ENCODE measurements around the gene GGT7.
"Not testable (repeated sequence)": the region's sequence is repeated elsewhere in the genome, so short reads cannot be mapped to it uniquely, and the experiment has no call there.

Gene GGT7

DNA sequence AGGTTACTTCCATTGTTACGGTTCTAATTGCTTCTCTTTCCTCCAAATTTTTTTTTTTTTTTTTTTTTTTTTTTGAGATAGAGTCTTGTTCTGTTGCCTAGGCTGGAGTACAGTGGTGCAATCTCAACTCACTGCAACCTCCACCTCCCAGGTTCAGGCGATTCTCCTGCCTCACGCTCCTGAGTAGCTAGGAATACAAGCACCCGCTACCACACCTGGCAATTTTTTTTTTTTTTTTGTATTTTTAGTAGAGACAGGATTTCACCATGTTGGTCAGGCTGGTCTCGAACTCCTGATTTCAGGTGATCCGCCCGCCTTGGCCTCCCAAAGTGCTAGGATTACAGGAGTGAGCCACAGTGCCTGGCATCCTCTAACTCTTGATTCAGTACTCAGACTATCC lies 8.3 kb upstream of the GGT7 start:
- DNase-seq = not testable (repeated sequence)

DNA sequence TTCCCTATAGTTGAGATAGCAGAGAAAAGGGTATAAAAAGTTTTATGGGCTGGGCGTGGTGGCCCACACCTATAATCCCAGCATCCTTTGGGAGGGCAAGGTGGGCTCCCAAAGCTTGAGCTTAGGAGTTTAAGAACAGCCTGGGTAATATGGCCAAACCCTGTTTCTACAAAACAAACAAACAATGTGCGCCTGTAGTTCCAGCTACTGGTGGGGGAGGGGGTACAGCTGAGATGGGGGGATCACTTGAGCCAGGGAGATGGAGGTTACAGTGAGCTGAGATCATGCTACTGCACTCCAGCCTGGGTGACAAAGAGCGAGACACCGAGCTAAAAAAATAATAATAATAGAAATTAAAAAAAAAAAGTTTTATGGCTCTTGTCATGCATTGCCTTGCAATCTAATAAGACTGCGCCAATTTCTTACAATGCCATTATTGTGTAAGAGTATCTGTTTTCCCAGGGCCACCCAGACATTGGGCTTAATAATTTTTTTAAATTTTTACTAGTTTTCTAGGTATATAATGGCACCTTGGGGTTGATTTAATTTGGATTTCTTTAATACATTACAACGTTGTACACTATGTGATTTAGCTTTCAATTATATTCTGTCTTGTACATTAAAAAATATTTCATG lies 7.7 kb upstream of the GGT7 start:
- no peak for DNase-seq

DNA sequence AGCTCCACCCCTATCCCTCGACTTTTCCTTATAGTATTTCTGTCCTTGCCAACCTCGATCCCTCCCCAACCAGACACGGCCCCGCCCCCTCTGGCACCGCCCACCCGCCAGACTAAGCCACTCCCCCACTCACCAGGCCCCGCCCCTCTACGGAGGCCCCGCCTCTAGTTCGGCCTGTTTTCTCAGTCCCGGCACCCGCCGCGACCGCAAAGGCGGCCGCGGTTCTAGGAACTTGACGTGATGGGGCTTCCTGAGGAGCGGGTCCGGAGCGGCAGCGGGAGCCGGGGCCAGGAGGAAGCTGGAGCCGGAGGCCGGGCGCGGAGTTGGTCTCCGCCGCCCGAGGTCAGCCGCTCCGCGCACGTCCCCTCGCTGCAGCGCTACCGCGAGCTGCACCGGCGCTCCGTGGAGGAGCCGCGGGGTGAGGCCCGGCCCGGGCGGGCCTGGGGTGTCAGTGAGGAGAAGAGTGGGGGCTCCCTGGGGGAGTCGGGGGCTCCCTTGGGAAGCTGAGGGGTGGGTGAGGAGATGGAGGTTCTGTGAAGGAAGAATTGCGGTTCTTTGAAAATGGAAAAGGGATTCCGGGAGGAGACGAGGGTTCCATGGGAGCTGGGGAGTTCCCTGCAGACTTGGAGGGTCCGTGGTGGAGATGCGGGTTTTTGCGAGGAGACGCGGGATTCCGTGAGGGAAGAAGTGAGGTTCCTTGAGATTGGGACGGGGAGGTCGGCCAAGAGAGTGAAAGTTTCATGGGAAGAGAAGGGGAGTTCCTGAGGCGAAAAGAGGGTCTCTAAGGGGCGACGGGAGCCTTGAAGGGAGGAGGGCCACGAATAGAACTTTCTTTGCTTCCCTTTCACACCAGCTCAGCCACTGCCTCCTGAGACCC lies 4.0 kb upstream of the GGT7 start, which contains the start of gene ACSS2:
TSS of gene ACSS2 (plus strand) at position 207 of the 877 bp plus-strand sequence. CDS start at position 241, 34 bp downstream.
- peak; percentile 98 for DNase-seq

DNA sequence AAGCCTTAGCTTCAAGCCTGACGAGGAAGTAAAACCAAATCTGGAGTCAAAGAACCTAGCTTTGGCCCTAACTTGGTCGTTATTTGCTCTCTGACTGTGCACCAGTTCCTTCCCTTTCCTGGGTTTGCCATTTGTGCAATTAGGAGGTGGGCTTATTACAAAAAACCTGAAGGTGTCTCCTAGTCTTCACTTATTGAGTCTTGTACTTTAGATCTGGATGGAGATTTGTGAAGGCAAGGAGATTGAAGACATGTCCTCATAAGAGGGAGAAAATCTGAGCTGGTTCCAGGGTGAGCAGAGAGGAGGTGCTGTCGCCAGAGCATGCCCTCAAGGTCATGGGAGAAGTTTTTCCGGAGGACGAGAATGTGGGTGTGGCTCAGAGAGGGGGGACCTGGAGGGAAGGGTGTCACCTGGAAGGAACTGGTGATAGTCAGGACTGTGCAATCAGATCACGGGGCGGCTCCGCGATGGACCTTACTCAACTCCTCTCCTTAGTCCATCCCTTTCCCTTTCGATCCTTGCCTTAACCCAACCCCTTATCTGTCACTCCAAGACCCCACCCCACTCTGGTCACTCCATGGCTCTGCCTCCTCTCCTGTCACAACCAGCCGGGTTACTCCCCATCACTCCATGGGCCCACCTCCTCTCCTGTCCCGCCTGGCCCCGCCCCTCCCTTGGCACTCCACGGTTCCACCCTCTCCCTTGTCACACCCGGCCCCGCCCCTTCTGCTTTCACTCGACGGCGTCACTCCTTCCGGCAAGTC lies 3.2 kb upstream of the GGT7 start:
- no peak for DNase-seq

DNA sequence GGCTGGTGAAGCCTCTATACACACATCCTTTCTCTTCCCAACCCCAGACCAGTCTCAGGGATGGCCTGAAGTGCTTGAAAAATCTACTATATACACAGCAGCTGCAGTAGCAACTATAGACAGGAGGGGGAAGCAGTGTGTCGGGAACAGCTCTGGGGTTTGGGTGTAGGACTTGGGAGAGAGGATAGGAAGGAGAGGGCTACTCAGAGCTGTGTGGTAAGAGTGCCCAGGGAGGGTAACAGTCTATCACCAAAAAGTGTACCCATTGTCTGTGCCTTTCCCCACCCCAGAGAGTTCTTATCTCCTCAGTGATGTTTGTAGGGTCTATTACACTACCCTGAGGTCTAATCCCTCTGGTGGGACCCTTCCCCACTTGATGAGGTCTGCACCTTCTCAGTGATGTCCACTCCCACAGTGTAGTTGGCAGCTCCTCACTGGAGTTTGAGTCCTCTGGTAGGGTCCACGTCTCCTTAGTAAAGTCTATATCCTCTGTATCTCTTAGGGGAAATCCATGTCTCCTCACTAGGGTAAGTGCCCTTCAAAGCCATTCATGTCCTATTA lies 1.5 kb upstream of the GGT7 start:
- peak; percentile 76 for DNase-seq

DNA sequence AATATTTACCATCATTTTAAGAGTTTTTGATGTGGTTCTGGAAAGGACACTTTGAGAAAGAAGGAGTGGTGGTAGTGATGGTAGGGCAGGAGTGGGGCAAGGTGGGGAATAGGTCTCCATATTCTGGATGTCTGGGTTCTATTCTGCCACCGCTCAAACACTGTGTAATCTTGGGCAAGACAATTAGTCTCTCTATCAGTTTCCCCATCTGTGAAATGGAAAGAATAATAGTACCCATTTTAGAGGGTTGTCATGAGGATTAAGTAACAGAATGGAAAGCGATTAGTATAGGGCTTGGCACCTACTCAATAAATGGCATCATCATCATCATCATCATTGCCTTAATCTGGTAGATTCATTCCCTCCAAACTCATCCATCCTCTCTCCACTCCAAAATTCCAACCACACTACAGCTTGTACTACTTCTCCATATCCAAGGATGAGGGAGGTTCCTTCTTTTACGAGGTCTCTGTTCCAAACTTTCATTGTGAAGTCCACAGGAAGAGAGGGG lies 982 bp upstream of the GGT7 start:
- DNase-seq = no peak

DNA sequence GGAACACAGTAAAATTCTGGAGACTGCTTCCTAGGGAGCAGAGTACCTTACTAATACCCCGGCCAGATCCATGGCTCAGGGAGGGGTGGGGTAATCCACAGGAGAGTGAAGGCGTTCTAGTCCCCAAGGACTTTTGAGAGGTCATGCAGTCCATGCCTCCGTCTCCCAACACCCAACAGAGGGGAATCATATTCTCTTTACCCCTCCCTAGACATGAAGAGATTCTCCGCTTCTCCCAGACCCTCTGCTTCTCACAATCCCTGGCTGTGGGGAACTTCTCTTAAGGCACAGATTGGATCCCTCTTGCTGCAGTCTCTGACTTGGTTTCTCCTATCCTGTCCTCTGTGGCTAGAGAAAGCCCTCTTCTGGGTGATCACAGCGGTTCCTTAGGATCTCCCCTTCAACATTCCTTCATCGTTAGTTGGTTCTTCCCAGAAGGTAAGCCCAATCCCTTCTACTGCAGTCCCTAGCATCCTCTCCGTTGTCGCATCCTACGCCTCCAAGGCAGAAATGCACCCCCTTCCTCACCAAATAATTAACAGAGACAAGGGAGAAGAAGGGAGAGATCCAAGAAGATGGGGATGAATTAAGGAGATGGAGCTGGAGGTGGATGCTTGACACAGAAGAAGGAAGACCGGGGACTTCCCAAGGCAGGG lies 562 bp downstream of the GGT7 start:
- DNase-seq = no peak

DNA sequence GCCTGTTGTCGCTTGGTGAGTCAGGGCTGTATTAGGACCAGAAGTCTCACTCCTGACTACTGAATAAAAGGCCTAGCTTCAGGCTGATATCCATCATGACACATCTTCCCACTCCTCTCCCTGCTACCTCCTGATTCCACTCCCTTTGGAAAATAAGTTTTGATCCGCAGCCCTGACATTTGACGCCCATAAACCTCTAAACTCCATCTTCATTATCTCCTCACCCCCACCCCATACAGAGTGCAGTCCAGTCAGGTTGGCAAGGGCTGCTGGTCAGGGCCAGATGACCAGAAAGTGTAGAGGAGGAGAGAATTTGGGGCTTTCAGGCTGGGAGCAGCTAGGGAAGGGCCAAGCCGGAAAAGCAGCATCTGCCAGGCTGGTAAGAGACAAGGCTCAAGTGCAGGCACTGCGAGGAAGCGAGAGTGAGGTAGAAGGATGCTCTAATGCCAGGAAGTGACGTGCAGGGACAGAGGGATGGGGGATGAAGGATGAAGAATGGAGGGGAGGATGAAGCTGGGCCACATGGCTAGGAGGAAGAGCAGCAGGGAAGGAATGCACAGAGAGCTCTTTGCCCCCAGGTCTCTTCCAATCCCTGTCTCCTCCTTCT lies 1.2 kb downstream of the GGT7 start:
- DNase-seq = no peak

DNA sequence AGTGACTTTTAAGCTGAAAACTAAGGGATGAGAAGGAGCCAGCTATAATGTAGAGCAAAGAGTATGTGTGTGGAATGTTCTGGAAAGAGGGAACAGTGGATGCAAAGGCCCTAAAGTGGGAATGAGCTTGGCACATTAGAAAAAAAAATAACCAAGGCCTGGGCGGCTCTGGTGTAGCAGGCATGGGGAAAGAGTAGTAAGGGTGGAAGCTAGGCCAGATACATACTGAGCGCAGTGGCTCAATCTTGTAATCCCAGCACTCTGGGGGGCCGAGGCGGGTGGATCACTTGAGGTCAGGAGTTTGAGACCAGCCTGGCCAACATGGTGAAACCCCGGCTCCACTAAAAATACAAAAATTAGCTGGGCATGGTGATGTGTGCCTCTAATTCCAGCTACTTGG lies 8.4 kb downstream of the GGT7 start:
- no peak for DNase-seq

DNA sequence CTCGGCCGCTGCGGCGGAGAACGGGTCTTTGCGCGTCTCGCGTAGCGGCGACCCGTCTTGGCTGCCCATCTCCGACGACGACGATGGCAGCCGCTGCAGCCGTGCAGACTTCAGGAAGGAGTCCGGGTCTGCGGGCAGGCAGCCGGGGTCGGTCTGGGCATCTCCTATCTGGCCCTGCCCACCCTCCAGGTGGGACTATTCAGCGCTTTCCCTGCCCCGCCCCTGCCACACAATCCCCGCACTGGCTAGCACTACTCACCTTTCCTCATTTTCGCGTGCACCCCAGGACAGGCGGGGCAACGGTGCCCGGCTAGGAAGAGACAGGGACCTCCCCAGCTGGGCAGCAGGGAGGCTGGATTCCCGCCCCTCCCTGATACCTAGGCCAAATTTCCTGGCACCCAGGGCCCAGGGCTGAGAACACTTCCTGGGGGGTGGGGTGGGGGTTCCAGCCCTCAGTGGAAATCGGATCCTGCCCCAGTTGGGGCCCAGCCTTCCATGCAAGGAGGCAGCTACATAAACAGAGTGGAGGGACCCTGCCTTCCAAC lies 9.2 kb downstream of the GGT7 start:
- DNase-seq = no peak

DNA sequence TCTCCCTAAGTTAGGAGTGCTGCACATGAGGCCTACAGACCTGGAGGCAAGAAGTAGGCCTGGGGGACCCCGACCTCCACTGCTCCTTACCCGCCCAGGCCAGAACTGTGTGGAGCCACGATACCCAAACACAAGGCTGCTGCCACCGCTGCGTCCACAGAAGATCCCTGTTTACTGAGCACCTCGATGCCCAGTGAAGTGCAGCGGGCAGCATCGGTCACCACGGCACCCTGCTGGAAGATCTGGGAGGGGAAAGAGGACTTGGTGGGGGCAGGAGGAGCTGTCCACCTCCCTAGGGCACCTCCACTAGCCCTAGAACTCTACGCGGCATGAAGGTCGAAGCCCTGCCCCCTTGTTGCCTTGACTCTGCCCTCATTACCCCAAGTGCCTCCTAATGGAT lies 9.9 kb downstream of the GGT7 start:
- no peak for DNase-seq

DNA sequence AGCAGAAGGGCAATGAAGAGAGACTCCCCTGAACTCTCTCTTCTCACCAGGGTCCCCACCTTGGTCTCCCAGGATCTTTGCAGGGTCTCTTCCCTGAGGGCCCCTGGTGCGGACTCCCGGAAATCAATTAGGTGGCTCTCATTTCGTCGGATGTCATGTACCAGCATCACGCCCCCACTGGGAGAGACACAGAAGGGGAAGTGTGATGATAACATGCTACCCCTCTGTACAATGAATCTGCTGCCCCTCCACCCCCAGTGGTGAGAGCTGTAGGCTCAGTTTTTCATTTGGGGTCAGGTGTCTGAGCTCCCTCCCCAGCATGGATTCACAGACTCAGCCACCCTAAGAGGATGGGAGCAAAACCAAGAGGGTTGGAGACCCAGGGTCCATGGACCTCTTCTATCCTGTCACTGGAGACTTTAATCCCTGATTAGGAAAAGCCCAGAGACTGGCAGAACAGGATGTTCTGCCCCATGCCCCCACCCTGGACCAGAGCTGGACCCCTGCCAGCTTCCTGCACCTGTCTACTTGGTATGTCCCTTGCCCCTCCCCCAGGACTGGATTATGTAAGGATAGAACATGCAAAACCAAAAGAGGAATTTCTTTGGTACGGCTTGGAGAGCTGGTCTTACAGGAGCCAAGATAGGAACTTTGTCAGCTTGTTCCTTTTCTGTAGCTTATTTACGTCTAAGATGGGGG lies 11.1 kb downstream of the GGT7 start:
- no peak for DNase-seq

DNA sequence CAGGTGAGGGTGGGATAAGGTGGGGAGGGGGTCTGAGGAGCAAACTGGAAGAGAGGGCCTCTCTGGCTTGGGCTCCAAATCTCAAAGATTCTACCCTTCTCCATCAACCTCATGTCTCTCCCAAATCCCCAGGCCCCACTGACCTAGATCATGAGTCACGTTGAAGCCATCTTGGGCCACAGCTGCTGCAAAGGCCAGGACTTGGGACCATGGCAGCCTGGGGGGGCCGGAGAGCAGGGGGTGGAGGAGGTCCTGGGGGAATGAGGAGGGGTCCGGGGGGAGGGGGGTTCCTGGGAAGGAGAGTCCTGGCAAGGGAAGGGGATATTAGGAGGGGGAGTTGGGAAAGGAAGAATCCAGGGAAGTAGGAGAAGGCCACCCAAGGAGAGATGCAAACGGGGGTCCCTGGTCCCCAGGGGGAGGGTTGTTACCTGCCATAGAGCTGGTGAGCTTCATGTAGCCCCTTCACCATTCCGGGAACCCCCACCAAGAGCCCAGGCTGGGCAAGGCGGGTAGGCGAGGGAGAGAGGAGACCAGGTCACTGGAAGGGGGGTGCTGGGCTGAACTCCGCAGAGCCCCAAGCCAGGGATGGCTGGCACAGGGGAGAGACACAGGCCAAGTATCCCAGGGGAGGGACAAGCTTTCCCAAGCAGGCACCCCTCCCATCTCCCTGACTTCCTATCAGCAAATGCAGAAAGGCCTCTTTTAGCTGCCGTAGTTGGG lies 12.7 kb downstream of the GGT7 start:
- no peak for DNase-seq

DNA sequence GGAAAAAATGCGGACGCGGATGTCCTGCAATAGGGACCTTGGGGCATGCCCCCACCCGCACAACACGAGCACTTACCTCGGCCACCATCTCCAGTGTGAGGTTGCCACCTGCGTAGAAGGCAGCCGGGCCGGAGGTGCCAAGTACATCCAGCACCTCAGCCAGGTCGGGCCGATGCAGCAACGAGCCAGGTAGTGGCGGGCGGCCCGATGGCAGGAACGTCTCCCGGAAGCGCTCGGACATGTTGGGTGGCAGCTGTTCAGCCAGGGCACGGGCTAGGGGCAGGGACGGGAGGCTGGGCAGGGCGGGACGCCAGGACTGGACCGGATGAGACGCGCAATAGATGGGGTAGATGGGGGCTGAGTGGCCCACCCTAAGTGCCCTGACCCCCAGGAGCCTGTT lies 13.3 kb downstream of the GGT7 start:
- no peak for DNase-seq

DNA sequence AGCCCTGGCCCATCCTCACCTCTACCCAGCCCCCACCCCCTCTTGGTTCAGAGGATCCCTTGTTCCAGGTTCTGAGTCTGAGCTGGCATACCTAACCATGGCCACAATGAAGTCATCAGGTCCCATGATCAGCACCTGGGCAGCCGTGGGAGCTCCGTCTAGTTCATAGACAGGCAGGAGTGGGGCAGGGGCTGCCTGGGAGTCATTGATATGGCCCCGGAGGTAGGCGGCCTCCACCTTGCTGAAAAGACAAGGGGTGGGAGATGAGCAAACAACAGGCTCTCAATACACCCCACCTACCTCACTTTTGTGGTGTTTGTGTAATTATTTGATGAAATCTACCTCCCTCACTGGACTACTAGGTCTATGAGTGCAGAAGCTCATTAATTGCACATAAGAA lies 20.4 kb downstream of the GGT7 start:
- DNase-seq = no peak

DNA sequence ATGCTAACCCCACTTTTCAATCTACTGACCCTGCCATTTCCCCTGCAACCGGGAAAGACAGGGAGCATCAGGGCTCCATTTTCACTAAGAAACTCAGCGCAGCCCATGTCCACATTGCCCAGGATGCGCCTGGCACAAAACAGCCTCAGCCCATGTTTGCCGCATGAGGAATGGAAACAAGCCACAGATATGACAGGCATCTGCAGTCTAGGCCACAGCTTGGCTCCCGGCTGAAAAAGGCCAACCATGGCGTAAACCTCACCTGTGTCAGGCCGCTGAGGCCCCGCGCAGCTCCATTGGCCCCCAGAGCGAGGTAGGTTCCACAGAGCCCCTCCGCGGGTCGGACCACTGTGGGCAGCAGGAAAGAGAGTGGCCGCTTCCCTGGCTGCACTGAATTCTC lies 21.7 kb downstream of the GGT7 start:
- no peak for DNase-seq

DNA sequence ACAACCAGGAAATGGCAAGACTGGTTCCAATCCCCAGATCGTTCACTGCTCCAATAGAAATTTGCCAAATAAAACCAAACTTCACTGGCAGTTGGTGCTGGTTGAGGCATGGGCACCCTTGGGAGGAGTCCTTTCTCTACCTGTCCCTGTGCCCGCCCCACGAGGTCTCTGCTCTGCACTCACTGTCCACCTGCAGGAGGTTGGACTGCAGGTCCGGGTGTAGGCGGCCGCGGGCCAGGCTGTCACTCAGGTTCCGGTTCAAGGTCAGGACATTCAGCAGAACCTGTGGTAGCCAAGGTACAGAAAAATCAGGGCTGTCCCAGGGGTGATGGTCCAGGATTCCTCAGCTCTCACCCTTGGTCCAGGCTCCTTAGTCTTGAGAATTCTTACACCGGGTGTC lies 22.9 kb downstream of the GGT7 start:
- DNase-seq = no peak

DNA sequence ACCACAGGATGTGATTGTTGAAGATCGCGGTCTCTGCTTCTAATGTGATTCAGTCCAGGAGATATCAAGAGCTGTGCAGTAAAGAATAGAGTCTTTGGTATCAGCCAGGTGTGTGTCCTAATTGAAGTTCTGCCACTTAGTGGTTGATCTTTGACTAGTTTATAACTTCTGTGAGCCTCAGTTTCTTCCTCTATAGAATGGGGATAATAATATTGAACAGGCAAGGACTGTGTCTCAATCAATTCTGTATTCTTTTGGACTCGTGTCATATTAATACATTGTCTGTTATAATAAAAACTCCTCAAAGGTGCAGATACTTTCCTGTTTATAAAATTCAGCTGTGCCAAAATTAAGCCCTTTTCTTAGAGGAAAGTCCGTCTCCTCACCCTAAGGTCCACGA lies 24.1 kb downstream of the GGT7 start:
- no peak for DNase-seq

DNA sequence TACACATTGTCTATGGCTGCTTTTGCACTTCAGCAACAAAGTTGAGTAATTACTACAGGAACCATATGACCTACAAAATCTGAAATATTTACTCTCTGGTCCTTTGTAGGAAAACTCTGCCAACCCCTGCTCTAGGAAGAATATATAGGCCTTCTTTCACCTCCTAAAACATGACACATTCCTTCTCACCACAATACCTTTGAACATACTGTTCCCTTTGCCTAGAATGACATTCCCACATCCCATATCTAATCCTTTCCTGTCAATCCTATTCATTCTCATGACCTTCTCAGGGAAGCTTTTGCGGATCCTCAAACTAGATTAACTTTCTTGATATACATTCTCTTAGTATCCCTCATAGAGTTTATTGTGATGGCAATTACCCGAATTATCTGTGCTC lies 29.2 kb downstream of the GGT7 start:
- no peak for DNase-seq

DNA sequence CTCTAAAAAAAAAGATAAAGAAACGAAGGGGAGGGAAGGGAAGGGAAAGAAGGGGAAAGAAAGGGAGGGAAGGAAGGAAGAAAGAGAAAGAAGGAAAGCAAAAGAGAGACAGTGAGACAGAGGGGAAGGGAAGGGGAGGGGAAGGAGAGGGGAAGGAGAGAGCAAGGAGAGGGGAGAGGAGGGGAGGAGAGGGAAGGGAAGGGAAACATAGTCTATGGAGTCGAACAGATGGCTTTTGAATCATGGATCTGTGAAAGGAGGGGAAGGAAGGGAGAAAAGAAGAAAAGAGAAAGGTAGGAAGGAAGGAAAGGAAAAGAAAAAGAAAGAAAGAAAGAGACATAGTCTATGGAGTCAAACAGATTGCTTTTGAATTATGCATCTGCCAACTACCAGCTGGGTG lies 30.5 kb downstream of the GGT7 start:
- DNase-seq = no peak
